PC-3 (cell line): Measurements from ENCODE around the gene MYO5A.

Source experiments
- EZH2 ChIP-seq: fragments of 300-600 bp; sonication (generic); IDR thresholded peaks from one replicate; pipeline ENCODE4 v1.6.1; 2017; ENCODE audit warnings: antibody characterized with exemption, mild to moderate bottlenecking, low read length; ENCODE audit not compliant: unreplicated experiment
- EZH2phosphoT487 ChIP-seq: fragments of 300-600 bp; sonication (generic); IDR thresholded peaks from 2 replicates; pipeline ENCODE4 v1.6.1; 2018; ENCODE audit warnings: mild to moderate bottlenecking, antibody characterized with exemption, low read length, borderline replicate concordance
- TF ChIP-seq, protein P1 (sequence below): fragments of 300-600 bp; sonication (generic); conservative IDR thresholded peaks from 2 replicates; pipeline ENCODE4 v1.5.1; 2017; ENCODE audit warnings: antibody characterized with exemption, low read depth, mild to moderate bottlenecking, low read length

DNA sequence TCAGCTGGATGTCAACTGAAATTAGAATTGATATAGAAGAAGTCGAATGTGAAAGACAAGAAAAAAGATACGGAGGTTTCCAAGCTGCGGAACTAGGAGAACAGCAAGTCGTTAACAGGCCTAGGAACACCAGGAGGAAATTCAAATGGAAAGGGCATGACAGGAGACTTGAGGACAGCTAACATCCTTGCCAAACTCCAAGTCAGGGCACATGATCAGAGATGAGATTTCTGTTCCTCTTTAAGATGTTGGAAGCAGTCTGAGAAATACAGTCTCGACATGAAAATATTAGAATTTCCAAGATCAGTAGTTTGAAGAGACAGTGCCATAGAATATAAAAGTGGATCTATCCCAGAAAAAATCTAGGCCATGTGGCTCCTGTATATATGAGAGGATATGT is 5.0 kb downstream of the MYO5A start:
- TF ChIP-seq, protein P1, sequence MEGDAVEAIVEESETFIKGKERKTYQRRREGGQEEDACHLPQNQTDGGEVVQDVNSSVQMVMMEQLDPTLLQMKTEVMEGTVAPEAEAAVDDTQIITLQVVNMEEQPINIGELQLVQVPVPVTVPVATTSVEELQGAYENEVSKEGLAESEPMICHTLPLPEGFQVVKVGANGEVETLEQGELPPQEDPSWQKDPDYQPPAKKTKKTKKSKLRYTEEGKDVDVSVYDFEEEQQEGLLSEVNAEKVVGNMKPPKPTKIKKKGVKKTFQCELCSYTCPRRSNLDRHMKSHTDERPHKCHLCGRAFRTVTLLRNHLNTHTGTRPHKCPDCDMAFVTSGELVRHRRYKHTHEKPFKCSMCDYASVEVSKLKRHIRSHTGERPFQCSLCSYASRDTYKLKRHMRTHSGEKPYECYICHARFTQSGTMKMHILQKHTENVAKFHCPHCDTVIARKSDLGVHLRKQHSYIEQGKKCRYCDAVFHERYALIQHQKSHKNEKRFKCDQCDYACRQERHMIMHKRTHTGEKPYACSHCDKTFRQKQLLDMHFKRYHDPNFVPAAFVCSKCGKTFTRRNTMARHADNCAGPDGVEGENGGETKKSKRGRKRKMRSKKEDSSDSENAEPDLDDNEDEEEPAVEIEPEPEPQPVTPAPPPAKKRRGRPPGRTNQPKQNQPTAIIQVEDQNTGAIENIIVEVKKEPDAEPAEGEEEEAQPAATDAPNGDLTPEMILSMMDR: no peak
- TF ChIP-seq EZH2 (no peak), EZH2phosphoT487 (no peak)
